Measurements from ENCODE around the gene ADGRA3.

The ADGRA3 gene

GRCh38 chr4:22515888-22516541 is at the start of gene ADGRA3:
TSS of gene ADGRA3 (minus strand) at chr4:22516066. CDS start at chr4:22515784, 282 bp downstream.
- peak; percentile 24 for DNase-seq

- DNase-seq: no peak
These were observed 40.6 kb upstream of the ADGRA3 start for GRCh38 chr4:22556495-22556894.

- no peak for DNase-seq
These were observed 38.8 kb upstream of the ADGRA3 start for GRCh38 chr4:22554670-22555069.

- DNase-seq: no peak
These were observed 37.7 kb upstream of the ADGRA3 start for GRCh38 chr4:22553560-22553959.

GRCh38 chr4:22552812-22553211 is 36.9 kb upstream of the ADGRA3 start:
- no peak for DNase-seq

- DNase-seq: no peak
These were observed 35.7 kb upstream of the ADGRA3 start for GRCh38 chr4:22551550-22551949.

GRCh38 chr4:22546299-22546698 is 30.4 kb upstream of the ADGRA3 start:
- no peak for DNase-seq

- no peak for DNase-seq
These were observed 23.4 kb upstream of the ADGRA3 start for GRCh38 chr4:22539251-22539650.

GRCh38 chr4:22537864-22538263 is 22.0 kb upstream of the ADGRA3 start:
- no peak for DNase-seq

GRCh38 chr4:22534374-22534773 is 18.5 kb upstream of the ADGRA3 start:
- no peak for DNase-seq

GRCh38 chr4:22532896-22533295 is 17.0 kb upstream of the ADGRA3 start:
- DNase-seq: no peak

GRCh38 chr4:22532117-22532516 is 16.3 kb upstream of the ADGRA3 start:
- DNase-seq: no peak

- DNase-seq: no peak
These were observed 15.6 kb upstream of the ADGRA3 start for GRCh38 chr4:22531311-22532019.

GRCh38 chr4:22524895-22525294 is 9.0 kb upstream of the ADGRA3 start:
- DNase-seq: no peak

- DNase-seq: no peak
These were observed 7.0 kb upstream of the ADGRA3 start for GRCh38 chr4:22522706-22523501.

- DNase-seq: no peak
These were observed 6.3 kb upstream of the ADGRA3 start for GRCh38 chr4:22522206-22522605.

- no peak for DNase-seq
These were observed 5.4 kb upstream of the ADGRA3 start for GRCh38 chr4:22521240-22521639.

GRCh38 chr4:22515145-22515887 is 550 bp downstream of the ADGRA3 start:
- DNase-seq: peak; percentile 55

GRCh38 chr4:22514481-22514880 is 1.4 kb downstream of the ADGRA3 start:
- no peak for DNase-seq

GRCh38 chr4:22514001-22514400 is 1.9 kb downstream of the ADGRA3 start:
- no peak for DNase-seq

GRCh38 chr4:22512306-22512705 is 3.6 kb downstream of the ADGRA3 start:
- no peak for DNase-seq

GRCh38 chr4:22510750-22511149 is 5.1 kb downstream of the ADGRA3 start:
- DNase-seq: no peak

- DNase-seq: no peak
These were observed 7.5 kb downstream of the ADGRA3 start for GRCh38 chr4:22508376-22508775.
